Endometrium (tissue), 2 donors: ENCODE measurements around the gene TRA2B.
A peak's percentile ranks its signal among the peaks of the same experiment; 100 is the strongest.

Source experiments
- FAIRE-seq: peaks from 2 replicates; lab custom pipeline; 2012; peaks lifted over from hg19 to GRCh38; lab: Jason Lieb, UNC
- donor health status: control.
- donor health status: control.

TRA2B gene

DNA sequence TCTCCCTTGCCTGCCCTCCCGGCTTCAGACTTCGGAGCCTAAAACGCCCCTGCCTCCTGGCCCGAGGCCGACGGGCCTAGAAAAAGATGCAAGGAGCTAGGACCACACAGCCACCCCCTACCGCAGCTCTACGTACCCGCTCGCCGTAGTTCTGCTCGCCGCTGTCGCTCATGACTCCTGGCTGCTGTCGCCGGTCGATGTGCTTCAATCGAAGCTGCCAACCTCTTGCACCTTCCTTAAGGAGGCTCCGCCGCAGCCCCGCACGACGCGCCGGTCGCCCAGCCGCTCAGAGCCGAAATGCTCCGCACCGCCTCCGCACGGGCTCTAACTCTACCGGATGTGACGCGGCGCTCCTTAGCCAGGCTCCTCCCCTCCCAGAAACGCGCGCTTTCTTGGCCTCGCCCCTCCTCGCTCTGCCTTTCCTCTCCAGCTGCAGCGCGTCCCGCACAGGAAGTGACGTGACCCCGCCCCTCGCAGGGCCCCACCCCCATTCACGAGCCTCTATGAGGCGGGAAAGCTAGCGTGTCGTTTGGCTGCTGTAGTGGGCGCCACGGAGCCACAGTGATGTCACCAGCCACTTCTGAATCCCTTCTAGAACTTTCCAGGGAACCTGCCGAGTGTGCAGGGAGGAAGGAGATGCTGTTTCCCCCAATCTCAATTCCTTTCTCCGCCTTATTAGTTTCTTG lies at the start of gene TRA2B:
Gene TRA2B, minus strand, starts transcription at position 326 of the 686 bp plus-strand sequence. Its CDS starts 154 bp downstream, at position 172.
- peak; percentile 51 for FAIRE-seq

DNA sequence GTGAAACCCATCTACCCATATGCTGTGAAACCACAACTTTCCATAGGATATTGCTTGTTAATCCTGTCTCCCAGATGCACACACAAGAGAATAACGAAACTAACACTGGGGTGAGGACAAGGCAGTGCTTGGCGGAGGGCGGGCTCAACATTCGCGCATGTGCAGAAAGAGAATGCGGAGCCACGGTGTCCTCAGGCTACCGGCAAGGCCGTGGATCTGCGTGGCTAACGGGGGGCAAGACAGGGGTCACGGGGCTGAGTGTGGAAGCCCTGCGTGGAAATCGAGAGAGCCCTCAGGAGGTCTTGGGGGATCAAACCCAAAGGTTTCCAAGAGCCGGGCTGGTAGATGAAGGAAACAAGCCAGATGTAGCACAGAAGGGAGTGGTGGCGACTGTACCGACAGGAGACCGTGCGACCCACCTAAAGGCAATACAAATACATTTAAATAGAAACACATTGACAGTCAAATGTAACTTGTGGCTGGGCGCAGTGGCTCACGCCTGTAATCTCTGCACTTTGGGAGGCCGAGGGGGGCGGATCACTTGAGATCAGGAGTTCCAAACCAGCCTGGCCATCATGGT lies 48.5 kb upstream of the TRA2B start:
- FAIRE-seq, result no peak

DNA sequence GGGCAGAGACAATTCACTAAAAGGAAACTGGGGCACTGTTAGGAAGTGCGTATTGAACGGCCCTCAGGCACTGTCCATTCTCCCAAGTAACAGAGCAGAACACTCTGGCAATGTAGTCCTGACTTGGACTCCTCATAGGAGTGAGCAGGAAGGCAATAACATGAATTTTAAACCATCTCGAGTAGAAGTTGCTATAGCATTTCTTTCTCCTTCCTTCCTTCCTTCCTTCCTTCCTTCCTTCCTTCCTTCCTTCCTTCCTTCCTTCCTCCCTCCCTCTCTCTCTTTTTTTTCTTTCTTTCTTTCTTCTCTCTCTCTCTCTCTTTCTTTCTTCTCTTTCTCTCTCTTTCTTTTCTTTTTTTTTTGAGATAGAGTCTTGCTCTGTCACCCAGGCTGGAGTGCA lies 46.4 kb upstream of the TRA2B start:
- FAIRE-seq, result no peak

DNA sequence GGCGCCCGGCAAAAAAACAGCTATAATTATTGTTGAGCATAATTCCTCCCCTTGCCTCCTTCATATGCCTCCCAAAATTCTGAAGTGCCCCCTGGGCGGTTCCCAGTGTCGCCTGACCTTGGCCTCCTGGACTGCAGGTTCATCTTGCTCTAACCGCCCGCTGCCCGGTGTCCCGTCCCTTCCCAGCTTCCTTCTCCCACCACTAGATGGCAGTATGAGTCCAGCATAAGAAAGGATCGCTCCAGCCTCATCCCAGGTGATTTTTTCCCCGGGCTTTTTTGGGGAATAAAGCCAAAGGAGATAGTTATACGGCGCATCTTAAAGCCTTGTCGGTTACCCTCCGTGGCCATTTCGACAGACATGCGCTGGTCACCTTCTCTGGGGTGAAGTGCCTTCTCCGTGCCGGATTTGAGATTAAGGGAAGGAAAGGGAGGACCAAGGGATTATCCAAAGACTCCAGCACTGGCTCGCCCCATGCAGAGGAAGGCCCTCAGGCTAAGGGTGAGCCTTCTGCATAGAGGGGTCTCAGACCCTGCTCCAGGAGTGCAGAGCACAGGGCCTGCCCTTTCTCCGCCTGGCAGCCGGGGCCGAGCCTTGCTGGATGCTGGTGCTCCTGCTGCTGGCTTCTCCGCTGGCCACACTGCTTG lies 45.8 kb upstream of the TRA2B start:
- no peak for FAIRE-seq

DNA sequence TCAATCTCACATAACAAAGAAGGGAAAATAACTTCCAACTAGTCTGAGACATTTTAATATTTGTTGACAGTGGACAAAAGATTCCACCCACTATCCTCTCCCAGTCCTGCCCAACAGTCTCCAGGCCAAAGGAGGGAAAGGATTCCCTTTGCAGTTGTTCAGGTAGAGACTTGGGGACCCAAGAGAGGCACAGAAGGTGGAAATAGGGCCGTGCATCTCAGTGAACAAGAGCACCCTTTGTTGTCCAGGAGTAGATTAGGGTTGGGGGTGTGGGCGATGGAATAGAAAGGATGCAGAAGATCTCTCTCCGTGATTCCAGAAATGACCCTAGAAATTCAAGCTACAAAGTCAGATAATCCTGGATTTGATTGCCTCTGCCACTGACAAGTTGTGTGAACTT lies 44.8 kb upstream of the TRA2B start:
- no peak for FAIRE-seq

DNA sequence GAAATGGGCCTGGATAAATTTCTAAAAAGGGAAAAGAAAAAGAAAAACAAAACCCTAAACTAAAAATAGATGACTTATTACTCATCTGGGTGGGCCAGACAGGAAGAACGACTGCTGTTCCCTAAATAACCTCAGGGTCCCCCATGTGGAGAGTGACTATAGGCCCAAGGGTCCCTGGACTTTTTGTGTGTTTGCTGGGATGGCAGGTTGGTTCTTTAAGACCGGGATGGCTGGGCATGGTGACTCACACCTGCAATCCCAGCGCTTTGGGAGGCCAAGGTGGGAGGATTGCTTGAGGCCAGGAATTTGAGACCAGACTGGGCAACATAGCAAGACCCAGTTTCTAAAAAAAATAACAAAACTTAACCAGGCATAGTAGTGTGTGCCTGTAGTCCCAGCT lies 43.8 kb upstream of the TRA2B start:
- FAIRE-seq, result no peak

DNA sequence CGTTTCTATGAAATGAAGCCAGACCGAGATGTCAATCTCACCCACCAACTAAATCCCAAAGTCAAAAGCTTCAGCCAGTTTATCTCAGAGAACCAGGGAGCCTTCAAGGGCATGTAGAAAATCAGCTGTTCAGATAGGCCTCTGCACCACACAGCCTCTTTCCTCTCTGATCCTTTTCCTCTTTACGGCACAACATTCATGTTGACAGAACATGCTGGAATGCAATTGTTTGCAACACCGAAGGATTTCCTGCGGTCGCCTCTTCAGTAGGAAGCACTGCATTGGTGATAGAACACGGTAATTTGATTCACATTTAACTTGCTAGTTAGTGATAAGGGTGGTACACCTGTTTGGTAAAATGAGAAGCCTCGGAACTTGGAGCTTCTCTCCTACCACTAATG lies 41.9 kb upstream of the TRA2B start:
- no peak for FAIRE-seq

DNA sequence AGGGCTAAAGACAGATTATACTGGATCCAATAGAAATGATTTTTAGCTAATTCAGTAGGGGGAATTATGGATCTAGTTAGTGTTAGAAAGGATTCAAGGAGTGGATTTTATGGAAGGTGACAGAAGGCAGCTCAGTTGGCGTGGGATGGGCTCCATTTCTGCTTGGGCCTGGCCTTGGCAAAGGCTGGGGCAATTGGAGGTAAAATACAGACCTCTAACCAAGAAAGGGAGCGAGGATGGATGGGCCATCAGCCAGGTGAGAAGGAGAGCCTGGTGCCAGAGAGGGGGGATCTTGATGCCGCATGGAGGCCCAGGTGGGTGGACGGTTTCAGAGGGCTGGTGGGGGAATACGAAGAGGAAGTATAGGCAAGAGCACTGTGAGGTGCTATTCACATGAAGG lies 40.7 kb upstream of the TRA2B start:
- no peak for FAIRE-seq

DNA sequence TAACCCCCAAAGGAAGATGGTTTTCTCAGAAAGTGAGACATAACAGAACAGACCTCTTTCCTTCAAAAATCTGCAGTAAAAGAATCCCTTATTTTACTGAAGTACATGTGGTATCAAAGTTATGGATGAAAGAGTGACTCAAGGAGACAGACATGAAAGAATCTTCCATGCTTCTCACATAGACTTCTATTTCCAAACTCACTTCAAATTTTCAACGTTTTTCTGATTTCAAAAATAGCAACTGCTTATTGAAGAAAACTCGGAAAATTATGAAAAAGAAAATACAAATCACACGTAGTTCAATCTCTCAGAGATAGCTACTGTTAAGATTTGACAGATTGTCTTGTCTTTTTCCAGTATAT lies 39.8 kb upstream of the TRA2B start:
- FAIRE-seq, result no peak

DNA sequence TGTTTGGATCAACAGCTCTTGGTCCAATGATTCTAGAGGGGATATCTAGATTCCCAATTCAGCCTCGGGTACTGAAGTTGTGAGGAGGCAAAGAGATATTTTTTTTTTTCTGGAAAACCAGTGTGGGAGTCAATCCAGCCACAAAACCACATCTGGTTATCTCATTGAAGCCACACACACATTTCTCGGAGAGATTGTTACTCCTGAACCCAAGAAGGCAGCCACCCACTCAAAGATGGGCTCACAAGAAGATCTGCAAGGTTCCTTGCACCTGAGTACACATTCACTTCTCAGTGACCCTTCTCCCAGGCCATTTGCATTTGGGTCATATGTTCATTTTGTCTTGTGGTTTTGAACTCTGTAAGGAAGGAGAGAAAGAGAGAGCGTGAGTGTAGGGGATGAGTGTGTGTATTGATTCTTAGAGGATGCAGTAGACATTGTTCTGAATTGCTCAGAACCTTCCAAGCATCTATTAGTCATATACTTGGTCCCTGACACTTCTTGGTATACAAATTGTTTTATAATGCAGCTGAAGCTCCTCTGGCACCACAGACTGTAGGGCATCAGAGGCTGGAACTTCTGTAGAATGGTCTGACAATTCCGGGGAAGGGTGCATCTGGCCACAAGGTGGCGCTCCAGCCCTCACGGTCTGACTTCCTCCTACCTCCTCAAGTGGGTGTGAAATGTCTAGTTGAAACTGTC lies 39.3 kb upstream of the TRA2B start:
- FAIRE-seq, result no peak

DNA sequence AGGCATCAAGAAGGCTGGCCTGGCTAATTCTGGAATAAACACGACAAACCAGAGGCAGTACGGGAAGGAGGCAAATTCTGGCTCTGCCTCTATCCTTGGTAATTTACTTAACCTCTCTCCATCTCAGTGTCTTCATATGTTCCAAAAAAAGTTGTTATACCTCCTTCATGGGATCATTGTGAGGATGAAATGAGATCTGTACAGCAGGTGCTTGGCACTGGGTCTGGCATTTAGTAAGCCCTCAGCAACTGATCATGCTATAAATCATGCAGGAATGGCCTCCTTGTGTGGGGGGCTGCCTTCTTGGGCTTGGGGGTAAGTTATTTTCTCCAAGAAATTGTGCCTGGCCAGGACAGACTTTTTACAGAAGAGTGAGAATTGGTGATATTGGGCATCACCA lies 38.3 kb upstream of the TRA2B start:
- FAIRE-seq, result no peak

DNA sequence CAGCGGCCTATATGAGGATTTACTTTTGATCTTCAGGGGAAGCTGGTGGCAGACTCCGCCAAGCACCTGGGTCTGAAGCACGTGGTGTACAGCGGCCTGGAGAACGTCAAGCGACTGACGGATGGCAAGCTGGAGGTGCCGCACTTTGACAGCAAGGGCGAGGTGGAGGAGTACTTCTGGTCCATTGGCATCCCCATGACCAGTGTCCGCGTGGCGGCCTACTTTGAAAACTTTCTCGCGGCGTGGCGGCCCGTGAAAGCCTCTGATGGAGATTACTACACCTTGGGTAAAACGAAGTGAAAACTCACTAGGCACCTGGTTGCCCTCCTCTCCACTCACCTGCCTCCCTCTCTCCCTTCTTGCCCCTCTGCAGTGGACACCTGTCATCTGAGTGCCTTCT lies 33.8 kb upstream of the TRA2B start:
- FAIRE-seq, result no peak

DNA sequence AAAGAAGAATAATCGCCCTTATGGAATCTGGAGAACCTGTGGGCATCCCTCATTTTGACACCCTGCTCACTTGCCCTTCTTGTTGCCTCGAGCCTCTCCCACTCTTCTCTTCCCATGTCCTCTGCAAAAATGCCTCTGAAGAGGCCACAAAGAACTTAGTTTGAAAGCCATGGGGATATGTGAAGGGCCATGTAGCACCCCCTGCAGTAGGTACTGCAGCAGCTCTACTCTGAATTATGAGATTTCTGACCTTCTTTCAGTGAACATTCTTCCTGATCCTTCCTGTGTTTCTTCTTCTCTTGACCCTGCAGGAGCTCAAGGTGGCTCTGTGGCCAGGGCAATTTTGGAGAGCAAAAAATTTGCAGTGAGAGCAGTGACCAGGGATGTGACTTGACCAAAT lies 30.4 kb upstream of the TRA2B start:
- no peak for FAIRE-seq

DNA sequence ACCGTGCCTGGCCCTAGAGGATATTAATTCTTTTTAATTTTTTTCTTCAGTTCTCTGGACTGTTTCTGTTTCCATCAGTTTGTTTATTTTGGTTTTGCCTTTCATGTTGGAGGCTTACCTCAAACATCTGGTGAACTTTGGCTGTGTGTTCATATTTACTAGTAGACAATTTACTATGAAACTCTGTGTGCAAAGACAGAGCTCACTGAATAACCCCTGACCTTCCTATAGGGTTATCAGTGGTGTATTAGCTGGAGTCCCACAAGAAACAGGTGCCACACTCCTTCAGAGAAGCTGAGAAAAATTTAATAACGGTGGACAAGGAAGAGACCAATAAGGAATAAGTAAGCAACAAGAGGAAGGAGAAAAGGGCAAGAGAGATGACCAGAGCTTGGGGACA lies 28.8 kb upstream of the TRA2B start:
- FAIRE-seq, result no peak

DNA sequence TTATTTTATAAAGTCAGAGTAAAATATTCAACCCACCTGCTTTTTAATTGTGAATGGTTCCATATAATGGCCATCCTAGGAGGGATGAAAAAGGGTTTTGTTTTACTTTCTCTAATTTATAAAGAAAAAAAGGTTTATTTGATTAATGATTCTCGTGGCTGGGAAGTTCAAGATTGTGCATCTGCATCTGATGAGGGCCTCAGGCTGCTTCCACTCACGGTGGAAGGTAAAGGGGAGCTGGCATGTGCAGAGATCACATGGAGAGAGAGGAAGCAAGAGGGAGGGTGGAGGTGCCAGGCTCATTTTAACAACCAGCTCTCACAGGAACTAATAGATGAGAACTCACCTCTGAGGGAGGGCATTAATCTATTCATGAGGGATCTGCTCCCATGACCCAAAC lies 27.7 kb upstream of the TRA2B start:
- no peak for FAIRE-seq

DNA sequence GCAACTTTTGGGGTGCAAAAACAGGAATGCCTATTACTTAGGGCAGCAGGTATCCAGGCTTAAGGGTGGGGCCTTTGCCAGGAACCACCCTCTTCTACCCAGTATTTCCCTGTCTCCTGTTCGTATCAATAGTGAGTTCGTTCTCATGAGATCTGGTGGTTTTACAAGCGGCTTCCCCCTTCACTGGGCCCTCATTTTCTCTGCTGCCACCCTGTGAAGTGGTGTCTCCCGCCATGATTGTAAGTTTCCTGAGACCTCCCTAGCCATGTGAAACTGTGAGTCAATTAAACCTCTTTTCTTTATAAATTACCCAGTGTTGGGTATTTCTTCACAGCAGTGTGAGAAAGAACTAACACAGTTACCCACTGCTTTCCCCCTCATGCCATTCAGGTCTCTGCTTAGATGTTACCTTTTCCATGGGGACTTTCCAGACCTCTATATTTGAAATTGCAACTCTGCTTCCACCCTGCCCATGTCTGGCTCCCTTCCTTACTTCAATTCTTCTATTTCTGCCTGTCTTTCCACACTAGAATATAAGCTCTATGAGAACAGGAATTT lies 23.9 kb upstream of the TRA2B start:
- FAIRE-seq, result no peak

DNA sequence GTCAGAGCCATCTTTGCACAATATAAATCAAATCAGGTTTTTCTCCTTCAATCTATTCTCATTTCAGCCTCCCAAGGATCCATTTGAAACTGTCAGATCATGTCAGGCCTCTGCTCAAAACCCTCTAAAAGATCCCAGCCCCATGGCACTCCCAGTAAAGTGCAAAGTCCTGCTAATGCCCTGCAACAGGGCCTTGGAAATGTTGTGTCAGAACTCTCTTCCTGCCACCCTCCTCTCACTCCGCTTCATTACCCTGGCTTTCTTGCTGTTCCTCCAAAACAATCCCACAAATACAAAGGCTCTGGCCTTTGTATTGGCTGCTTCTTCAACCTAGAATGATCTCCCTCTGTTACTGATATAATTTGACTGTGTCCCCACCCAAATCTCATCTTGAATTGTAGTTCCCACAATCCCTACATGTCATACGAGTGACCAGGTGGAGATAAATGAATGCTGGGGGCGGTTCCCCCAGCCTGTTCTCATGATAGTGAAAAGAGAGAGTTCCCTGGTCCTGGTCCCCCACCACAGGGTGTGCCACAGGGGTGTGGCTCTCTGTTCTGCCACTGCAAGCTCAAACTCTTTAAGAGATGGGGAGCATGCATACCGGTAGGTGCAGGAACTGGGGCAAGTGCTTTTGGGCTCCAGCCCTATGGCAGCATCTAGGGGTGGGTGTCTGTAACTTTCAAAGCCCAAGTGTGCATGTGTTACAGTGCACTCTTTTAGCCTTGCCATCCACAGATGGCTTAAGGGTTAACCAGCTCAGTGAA lies 22.9 kb upstream of the TRA2B start:
- no peak for FAIRE-seq

DNA sequence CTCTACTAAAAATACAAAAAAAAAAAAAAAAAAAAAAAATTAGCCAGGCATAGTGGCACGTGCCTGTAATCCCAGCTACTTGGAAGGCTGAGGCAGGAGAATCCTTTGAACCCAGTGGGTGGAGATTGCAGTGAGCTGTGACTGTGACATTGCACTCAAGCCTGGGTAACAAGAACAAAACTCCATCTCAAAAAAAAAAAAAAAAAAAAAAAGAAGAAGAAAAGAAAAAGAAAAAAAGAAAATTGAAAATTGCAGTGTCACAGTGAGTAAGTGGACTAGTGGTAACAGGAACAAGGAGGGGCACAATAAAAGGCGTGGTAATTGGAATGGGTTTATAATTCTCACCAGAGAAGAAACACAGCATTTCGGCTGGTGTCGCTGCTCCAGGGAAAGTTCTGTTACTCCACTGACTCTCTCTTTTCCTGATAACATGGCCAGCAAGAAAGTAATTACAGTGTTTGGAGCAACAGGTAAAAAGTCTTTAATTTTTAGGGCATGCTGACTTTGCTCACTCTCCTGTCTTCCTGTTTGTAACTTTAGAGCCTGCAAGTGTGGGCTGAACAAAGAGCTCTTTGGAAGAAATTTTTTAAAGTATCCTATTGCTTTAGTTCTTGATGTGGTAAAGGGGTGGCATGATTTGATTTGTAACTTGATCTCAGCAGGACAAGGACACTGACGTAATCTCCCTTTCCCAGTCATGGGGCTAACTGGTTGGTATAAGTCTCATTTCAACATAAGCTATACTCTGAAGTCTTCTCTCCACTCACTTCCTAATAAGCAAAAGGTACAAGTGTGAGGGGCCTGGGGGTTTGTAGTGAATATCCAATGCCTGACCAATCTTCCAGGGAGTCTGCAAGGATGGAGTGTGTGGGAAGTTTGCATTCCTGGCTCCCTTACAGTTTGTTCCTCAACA lies 22.1 kb upstream of the TRA2B start:
- no peak for FAIRE-seq

DNA sequence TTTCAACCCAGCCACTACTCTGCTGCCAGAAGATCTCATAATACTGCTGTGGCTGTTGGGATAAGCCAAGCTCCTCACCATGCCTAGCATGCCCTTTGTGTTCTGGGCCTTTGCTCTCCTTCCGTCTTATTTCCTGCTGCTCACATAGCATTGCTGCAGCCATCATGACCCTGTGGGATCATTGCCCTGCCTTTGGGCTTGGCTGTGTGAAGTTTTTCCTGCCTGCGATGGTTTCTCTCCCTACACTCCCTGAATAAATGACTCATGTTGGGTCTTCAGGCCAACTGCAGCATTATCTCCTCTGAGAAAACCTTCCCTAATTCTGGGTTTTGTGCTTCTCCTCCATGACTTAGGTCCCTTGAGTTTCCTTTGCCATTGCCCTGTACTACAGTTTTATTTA lies 20.8 kb upstream of the TRA2B start:
- FAIRE-seq, result no peak

DNA sequence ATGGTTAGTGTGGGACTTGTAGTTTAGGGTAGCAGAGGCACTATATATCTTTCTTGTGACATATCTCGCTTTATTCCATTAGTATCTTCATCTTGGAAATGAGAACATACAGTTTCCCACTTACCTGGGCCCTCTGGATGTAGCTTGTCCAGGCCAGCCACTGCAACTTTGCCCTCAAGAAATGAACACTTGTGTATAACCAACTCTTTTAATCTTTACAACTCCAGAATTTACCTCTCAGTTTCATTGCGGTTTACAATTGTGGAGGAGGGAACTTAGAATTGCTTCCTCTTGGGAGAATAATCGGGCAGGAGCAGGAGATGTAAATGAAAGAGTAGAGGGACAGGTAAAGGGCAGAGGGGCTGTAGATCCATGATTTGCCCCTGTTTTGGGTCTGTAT lies 18.4 kb upstream of the TRA2B start:
- no peak for FAIRE-seq

DNA sequence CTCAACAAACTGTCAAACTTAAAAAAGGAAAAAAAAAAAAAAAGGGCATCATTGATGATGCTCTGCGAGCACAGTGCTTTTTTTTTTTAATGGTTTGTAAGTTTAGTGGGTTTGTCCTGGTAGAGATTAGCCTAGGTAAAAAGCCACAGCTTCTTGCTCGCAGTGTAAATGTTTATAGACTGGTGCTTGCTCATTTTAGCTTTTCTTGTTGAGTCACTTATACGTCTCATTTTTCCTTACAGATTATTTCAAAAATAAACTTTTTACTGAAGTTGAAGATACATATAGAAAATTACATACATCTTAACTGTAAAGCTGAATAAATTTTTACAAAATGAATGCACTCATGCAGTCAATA lies 16.5 kb upstream of the TRA2B start:
- FAIRE-seq, result no peak
